Fibroblast of skin of left quadriceps (primary cell): ENCODE measurements around the gene DBN1.

Experiments
- DNase-seq, 2 experiments: peaks; one replicate each; pipeline ENCODE4 v3.0.0-alpha.2; 2013; ENCODE audit warnings: low read depth in 2 of 2

Gene DBN1

GRCh38 chr5:177473443-177474001 is at the start of gene DBN1:
Gene DBN1 (minus strand): TSS chr5:177473634. CDS start chr5:177473521, 113 bp downstream.
- no peak for DNase-seq

DNA sequence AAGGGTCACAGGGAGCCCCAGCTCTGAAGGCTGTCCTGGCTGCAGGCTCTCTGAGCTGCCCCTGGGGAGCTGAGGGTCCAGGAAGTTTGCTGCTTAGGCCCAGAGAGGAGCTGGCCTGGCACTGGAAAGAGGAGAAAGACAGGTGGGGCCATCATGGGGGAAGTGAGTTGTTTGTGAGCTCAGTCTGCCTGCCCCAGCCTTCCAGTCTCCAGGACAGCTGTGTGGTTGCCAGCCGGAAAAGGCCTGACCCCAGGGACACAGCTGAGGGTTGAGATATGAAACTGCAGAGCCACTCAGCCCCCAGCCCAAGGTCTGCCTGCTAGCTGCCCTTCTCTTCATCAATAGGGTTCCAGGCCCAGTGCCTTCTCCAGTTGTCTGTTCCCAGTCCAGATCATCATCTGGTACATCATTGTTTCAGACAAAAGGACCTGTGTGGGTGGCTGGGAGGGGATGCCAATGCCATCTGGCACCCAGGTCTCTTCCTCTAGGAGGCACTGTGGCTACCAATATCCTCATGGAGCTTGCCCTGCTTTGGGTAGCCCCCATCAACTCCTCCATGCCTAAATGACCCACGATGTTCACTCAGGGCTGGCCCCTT is 47.6 kb upstream of the DBN1 start:
- no peak for DNase-seq

- DNase-seq = no peak
Observed at GRCh38 chr5:177520271-177520670, 46.8 kb upstream of the DBN1 start.

GRCh38 chr5:177519463-177520235 is 46.2 kb upstream of the DBN1 start:
- no peak for DNase-seq

- peak; percentile 98 for DNase-seq
Observed at GRCh38 chr5:177516601-177517568, 43.5 kb upstream of the DBN1 start, which contains the start of gene DDX41. Gene DDX41 (minus strand): TSS chr5:177516961. CDS start chr5:177516945, 16 bp downstream.

DNA sequence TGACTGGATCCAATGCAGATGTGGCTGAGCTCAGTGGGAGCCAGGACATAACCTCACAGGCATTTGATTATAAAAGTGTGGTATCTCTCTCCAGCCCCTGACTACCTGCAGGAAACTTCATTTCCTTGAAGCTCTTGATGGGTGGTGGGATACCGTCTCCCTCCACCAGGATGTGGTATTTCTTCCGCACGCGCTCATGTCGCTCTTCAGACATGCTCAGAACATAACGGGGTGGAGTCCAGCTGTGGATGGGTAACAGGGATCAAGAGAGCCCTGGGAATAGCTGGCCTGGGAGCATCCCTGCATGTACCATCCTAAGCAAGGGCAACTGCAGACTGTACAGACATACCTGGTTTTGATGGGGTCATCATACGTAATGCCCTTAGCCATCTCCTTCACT is 42.1 kb upstream of the DBN1 start:
- no peak for DNase-seq

DNA sequence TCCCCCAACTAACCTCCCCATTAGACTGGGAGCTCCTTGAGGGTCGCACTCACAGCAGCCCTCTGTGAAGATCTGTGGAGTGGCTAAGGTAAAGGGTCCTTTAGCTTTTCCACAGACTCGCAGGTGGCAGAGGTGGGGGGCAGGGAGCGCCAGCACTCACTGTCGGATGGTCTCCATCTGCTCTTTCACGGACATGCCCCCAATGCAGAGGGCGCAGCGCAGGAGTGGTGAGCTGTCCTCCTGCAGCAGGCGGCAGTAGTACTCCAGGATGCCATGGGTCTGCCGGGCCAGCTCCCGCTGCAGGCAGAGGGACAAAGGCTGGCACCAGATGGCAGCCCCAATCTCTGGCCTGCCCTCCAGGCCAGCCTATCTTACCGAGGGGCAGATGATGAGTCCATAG is 41.1 kb upstream of the DBN1 start:
- DNase-seq = no peak

- DNase-seq = no peak
Observed at GRCh38 chr5:177513500-177513899, 40.1 kb upstream of the DBN1 start.

DNA sequence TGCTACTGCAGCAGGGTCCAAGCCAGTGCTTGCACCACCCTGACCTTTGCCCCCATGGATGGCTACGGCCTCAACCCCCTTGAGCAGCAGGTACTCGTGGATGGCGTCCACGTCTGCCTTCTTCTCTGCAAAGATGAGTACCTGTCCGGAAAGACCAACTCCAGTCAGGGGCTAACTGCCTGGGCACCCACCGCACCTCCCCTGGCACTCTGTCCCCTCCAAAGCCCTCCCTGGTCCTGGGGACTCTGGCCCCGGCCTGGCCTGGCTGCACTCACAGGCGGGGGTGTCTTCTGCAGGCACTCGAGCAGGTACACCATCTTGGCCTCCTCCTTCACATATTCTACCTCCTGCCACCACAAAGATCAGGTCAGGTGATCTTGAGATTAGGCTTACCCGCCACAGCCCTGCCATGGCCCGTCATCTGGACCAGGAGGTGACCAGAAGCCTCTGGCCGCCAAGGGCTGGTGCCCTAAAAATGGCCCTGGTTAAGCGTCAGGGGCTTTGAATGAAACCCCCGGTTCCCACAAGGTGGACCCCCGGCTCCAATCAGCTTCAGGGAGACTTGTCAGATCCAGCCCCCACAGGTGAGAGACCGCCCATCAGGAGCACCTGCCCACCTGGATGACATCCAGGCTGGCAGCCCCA is 39.4 kb upstream of the DBN1 start:
- no peak for DNase-seq

- DNase-seq = no peak
Observed at GRCh38 chr5:177511796-177512675, 38.6 kb upstream of the DBN1 start.

DNA sequence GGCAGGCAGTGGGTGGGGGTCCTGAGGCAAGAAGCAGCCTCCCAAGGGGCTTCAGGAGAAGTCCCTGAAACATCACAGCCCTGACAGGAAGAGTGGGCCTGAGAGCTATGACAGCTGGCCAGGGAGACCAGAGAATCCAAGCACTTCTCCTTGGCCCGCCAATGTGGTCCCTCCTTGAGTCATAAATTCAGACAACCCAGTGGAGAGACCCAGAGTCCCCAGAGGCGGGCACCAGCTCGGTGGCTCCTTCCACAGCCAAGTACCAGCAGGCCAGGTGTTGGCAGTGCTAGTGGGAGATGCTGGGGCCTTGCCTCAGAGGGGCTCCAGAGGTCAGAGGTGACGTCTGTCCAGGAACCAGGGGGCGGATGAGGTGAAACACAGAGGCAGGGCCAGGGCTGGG is 37.7 kb upstream of the DBN1 start:
- DNase-seq = no peak

- DNase-seq = no peak
Observed at GRCh38 chr5:177510567-177511053, 37.2 kb upstream of the DBN1 start.

DNA sequence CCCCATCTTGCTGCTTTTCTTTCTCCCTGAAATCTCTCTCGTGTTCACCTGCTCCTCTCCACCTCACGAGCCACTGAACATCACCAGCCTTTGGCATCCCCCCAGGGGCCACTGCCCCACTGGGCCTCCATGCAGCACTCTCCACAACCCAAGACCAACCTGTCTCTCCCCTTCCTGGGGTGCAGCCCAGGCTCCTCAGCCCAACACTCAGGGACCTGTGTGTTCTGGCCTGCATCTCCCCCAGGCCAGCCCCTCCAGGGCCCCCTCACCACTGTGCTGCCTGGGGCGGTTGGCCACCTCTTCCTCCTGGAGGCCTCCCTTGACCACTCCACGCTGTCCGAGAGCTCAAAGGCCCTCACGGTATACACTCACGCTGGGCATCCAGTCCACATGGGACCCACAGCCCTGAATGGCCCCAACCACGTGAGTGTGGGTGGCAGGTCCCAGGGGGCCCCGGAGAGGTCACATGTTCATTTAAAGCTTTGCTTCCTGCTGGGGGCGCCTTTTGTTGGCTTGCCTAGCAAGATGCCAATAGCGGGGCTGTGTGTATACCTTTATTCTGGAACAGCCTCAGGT is 36.6 kb upstream of the DBN1 start:
- DNase-seq = no peak

- no peak for DNase-seq
Observed at GRCh38 chr5:177509381-177509951, 36.0 kb upstream of the DBN1 start, which contains the start of gene DOK3. Gene DOK3 (minus strand): TSS chr5:177509826. CDS start chr5:177509540, 286 bp downstream.

GRCh38 chr5:177508837-177509236 is 35.4 kb upstream of the DBN1 start:
- no peak for DNase-seq

DNA sequence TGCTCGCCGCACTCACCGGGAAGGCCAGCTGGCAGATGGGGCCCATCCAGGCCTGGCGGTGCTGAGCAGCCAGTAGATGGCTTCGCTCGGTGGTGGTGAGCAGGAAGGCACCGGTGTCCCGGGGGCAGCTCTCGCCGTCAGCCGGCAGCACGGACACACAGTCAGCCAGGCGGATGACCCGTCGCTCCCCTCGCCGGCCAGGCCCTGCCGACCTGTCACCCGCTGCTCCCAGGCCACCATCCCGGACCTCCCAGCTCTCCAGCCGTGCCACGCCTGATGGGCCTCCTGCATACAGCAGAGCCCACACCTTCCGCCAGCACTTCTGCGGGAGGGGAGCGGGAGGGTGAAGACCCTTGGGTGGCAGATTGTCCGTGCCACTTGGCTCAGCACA is 34.8 kb upstream of the DBN1 start:
- DNase-seq = no peak

DNA sequence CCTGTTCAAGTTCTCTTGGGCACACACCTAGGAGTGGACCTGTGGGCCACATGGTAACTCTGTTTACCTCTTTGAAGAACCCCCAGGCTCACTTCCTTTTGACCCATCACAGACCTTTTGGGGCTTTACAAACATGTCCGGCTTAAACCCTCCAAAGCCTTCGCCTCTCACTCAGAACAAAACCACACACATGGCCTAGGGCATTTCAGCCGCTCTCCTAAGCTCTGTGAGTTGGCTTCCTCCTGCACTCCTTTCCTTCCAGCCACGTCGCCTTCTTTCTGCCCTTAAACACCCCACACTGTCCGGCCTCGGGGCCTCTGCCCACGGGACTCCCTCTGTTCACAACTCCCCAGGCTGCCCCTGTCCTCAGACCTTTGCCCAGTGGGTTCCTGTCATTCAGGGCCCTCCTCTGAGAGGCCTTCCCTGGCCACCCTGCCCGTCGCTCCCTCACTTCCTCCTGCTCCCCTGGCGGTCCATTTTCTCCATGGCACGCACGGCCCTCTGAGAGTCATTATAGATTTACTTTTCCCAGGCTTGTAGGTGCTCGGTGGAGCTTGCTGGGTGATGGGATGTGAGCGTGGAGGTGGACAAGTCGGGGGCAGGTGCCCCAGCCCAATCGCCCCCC is 34.3 kb upstream of the DBN1 start:
- no peak for DNase-seq

DNA sequence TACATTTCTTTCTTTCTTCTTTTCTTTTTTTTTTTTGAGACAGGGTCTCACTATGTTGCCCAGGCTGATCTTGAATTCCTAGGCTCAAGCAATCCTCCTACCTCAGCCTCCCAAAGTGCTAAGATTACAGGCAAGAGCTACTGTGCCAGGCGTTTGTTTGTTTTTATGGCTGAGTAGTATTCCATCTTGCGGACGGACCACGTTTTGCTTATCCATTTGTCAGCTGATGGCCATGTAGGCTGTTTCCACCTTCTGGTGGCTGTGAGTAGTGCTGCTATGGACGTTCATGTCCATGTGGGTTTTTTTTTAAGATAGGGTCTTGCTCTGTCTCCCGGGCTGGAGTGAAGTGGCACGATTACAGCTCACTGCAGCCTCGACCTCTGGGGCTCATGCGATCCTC is 33.7 kb upstream of the DBN1 start:
- no peak for DNase-seq

GRCh38 chr5:177505075-177505474 is 31.6 kb upstream of the DBN1 start:
- DNase-seq = no peak
